Endothelial cell of umbilical vein (primary cell): ENCODE data around the gene CLEC16A.

ENCODE experiments used
- EZH2 ChIP-seq: IDR thresholded peaks from 2 replicates; pipeline ENCODE4 v1.6.1; 2012; ENCODE audit warnings: borderline replicate concordance, low read depth, mild to moderate bottlenecking, moderate library complexity, low read length, inconsistent platforms; ENCODE audit not compliant: severe bottlenecking
- GATA2 ChIP-seq: IDR thresholded peaks from 2 replicates; pipeline ENCODE4 v1.7.0; 2011; ENCODE audit warnings: low read depth, mild to moderate bottlenecking, moderate library complexity, mixed read lengths, low read length; ENCODE audit not compliant: insufficient read length, insufficient read depth
- POLR2A ChIP-seq: IDR thresholded peaks from 2 replicates; pipeline ENCODE4 v1.6.1; 2012; ENCODE audit warnings: low read depth, mild to moderate bottlenecking, control low read depth, low read length
- POLR2AphosphoS5 ChIP-seq: IDR thresholded peaks from 2 replicates; pipeline ENCODE4 v1.6.1; 2012; ENCODE audit warnings: low read depth, mild to moderate bottlenecking, control low read depth, low read length, moderate library complexity; ENCODE audit not compliant: insufficient read depth
- TF ChIP-seq, protein P1 (sequence below): IDR thresholded peaks from 2 replicates; pipeline ENCODE4 v1.6.1; 2011; ENCODE audit not compliant: insufficient read depth, insufficient read length
- TF ChIP-seq, protein P2 (sequence below), 2 donors: IDR thresholded peaks; 1 replicate in 1 of 2; 2 replicates in 1 of 2; pipeline ENCODE4 v1.5.1; 2011; ENCODE audit warnings: low read length in 2 of 2, mild to moderate bottlenecking in 2 of 2, moderate library complexity in 2 of 2, control low read depth in 1 of 2, inconsistent platforms in 1 of 2, low read depth in 1 of 2; ENCODE audit not compliant: insufficient read depth in 1 of 2; ENCODE audit errors: extremely low read depth in 1 of 2

DNA sequence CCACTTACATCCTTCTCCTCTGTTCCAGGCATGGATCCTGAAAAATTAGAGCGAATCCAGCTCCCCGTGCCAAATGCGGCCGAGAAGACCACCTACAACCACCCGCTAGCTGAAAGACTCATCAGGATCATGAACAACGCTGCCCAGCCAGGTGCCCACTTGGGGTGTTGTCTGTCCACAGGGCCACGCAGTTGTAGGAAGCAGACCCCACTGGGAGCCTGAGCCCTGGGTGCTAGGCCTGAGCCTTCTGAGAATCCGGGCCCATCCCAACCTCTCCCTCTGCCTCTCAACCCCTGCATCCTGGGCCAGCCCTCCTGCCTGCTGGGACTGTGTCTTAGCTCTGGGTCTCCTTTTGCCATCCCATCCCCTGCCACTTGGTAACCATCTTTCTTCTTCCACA, 95.4 kb downstream of the CLEC16A start:
- TF ChIP-seq, protein P1, sequence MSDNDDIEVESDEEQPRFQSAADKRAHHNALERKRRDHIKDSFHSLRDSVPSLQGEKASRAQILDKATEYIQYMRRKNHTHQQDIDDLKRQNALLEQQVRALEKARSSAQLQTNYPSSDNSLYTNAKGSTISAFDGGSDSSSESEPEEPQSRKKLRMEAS: no peak
- TF ChIP-seq GATA2 (no peak), POLR2AphosphoS5 (no peak), POLR2A (no peak), EZH2 (no peak)
- TF ChIP-seq, protein P2, sequence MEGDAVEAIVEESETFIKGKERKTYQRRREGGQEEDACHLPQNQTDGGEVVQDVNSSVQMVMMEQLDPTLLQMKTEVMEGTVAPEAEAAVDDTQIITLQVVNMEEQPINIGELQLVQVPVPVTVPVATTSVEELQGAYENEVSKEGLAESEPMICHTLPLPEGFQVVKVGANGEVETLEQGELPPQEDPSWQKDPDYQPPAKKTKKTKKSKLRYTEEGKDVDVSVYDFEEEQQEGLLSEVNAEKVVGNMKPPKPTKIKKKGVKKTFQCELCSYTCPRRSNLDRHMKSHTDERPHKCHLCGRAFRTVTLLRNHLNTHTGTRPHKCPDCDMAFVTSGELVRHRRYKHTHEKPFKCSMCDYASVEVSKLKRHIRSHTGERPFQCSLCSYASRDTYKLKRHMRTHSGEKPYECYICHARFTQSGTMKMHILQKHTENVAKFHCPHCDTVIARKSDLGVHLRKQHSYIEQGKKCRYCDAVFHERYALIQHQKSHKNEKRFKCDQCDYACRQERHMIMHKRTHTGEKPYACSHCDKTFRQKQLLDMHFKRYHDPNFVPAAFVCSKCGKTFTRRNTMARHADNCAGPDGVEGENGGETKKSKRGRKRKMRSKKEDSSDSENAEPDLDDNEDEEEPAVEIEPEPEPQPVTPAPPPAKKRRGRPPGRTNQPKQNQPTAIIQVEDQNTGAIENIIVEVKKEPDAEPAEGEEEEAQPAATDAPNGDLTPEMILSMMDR (IDR thresholded peaks at IDR 0.05; ENCODE audit: extremely low read depth in 1 of 2, insufficient read depth in 1 of 2, low read depth in 1 of 2, low read length in 2 of 2): no peak
